ENCODE measurements around the gene SELE.

- TF ChIP-seq KLF1 (tag by site-specific recombination; IDR thresholded peaks at IDR 0.05) (no peak), ZNF121 (tag by site-specific recombination; IDR thresholded peaks at IDR 0.05) (no peak), CTCF (tag by site-specific recombination; IDR thresholded peaks at IDR 0.05) (no peak), ZBTB17 (tag by site-specific recombination; IDR thresholded peaks at IDR 0.05) (no peak), PRDM4 (tag by site-specific recombination; IDR thresholded peaks at IDR 0.05) (no peak), ZNF112 (tag by site-specific recombination; IDR thresholded peaks at IDR 0.05) (no peak), ZNF221 (tag by site-specific recombination; IDR thresholded peaks at IDR 0.05; ENCODE audit: borderline replicate concordance) (no peak), ZBTB48 (tag by site-specific recombination; IDR thresholded peaks at IDR 0.05) (no peak)
- TF ChIP-seq, protein P1, sequence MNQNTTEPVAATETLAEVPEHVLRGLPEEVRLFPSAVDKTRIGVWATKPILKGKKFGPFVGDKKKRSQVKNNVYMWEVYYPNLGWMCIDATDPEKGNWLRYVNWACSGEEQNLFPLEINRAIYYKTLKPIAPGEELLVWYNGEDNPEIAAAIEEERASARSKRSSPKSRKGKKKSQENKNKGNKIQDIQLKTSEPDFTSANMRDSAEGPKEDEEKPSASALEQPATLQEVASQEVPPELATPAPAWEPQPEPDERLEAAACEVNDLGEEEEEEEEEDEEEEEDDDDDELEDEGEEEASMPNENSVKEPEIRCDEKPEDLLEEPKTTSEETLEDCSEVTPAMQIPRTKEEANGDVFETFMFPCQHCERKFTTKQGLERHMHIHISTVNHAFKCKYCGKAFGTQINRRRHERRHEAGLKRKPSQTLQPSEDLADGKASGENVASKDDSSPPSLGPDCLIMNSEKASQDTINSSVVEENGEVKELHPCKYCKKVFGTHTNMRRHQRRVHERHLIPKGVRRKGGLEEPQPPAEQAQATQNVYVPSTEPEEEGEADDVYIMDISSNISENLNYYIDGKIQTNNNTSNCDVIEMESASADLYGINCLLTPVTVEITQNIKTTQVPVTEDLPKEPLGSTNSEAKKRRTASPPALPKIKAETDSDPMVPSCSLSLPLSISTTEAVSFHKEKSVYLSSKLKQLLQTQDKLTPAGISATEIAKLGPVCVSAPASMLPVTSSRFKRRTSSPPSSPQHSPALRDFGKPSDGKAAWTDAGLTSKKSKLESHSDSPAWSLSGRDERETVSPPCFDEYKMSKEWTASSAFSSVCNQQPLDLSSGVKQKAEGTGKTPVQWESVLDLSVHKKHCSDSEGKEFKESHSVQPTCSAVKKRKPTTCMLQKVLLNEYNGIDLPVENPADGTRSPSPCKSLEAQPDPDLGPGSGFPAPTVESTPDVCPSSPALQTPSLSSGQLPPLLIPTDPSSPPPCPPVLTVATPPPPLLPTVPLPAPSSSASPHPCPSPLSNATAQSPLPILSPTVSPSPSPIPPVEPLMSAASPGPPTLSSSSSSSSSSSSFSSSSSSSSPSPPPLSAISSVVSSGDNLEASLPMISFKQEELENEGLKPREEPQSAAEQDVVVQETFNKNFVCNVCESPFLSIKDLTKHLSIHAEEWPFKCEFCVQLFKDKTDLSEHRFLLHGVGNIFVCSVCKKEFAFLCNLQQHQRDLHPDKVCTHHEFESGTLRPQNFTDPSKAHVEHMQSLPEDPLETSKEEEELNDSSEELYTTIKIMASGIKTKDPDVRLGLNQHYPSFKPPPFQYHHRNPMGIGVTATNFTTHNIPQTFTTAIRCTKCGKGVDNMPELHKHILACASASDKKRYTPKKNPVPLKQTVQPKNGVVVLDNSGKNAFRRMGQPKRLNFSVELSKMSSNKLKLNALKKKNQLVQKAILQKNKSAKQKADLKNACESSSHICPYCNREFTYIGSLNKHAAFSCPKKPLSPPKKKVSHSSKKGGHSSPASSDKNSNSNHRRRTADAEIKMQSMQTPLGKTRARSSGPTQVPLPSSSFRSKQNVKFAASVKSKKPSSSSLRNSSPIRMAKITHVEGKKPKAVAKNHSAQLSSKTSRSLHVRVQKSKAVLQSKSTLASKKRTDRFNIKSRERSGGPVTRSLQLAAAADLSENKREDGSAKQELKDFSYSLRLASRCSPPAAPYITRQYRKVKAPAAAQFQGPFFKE (tag by site-specific recombination; IDR thresholded peaks at IDR 0.05; ENCODE audit: borderline replicate concordance), result no peak
These were observed at the start of gene SELE for GRCh38 chr1:169733924-169734323.
